Measurements from ENCODE around the gene ZMAT2.
"Not testable (repeated sequence)": the region's sequence is repeated elsewhere in the genome, so short reads cannot be mapped to it uniquely, and the experiment has no call there.

ZMAT2 gene

DNA sequence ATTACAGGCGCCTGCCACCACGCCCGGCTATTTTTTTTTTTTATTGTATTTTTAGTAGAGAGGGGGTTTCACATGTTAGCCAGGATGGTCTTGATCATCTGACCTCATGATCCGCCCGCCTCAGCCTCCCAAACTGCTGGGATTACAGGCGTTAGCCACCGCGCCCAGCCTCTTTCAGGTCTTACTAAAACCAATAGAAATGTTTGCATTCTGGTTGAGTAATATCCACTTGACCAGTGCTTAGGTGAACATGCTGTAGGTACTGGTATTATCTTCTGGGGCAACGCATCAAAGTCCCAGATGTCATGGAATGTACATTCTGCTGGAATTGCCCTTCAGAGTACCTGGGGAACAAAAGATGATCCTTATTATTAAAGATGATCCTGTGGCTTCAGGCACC lies 8.5 kb downstream of the ZMAT2 start:
- not testable (repeated sequence) for DNase-seq (ENCODE audit: low read depth)

DNA sequence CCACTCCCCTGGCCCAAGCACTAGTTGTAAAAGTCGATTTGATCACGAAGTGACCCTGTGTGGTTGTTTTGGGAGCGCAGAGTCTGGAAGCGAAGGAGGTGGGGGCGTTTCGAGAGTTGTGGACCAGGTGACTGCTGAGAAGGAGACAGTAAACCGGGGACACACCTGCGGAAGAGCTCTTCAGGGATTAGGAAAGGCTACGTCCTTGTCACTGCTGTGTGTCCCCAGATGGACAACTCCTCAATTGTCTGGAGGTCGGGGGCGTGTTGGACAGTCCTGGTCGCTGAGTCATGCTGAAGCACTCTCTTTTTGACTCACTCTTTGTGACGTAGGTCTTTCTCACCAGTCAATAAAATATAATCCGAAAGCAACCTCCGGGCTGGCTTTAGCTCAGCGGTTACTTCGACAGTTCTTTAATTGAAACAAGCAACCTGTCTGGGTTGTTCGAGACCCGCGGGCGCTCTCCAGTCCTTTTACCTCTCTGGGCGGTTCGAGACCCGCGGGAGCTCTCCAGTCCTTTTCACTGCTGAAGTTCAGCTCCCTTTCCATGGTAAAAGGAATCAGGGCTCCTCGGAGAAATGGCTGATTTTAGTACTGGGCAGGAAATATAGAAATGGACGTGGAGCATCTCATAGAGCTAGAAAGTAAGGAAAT lies 10.8 kb downstream of the ZMAT2 start:
- DNase-seq (ENCODE audit: low read depth) = peak; percentile 87

DNA sequence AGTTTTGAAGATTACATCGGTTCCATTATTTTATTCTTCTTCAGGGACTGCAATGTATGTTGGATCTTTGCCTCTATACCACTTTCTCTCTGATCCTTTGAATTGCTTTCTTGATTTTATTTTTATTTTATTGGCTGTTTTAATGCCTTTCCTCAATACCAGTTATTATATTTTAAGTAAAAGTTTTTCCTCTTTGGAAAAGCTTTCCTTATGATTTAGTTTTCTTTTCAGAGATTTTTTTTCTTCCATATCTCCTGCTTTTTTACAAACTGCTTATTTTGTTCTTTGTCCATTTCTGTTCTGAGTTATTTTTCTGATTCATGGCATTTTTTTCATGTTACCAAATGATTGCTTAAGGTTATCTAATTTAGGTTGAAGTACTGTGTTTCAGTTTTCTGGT lies 11.5 kb downstream of the ZMAT2 start:
- DNase-seq (ENCODE audit: low read depth) = no peak

DNA sequence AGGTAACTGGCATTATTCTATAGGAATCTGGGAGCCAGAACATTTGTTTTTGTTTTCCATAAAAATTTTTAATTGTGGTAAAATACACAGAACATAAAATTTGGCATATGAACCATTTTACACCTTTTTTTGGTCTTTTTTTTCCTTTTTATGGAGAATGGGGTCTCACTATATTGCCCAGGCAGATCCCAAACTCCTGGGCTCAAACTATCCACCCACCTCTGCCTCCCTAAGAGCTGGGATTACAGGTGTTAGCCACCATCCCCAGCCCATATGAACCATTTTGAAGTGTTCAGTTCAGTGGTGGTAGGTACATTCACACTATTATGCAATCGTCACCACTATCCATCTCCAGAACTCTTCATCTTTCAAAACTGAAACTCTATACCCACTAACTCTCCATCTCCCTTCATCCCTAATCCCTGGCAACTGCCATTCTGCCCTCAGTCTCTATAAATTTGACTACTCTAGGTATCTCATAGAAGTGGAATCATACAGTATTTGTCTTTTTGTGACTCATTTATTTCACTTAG lies 13.4 kb downstream of the ZMAT2 start:
- DNase-seq (ENCODE audit: low read depth) = no peak

DNA sequence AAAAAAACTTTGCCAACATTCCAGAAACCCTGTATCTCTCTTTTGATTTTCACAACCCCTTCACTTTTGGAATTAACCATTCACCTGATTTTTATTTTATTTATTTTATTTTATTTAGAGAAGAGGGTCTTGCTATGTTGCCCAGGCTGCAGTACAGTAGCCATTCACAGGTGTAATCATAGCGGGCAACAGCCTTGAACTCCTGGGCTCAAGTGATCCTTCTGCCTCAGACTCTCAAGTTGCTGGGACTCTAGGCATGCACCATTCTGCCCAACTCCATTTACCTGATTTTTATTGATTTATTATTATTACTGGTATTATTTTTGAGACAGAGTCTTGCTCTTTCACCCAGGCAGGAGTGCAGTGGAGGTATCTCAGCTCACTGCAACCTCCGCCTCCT lies 16.0 kb downstream of the ZMAT2 start:
- DNase-seq (ENCODE audit: low read depth) = not testable (repeated sequence)

DNA sequence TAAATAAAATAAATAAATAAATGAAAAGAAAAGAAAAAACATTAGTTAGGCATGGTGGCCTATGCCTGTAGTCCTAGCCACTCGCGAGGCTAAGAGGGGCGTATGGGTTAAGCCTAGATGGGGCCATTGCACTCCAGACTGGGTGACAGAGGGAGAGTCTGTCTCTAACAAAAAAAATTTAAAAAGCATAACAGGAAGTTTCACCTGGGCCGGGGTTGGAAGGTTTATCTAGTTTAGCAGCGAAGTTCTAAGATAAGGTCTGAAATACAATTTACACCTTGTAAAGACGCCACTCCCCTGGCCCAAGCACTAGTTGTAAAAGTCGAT lies 18.0 kb downstream of the ZMAT2 start:
- DNase-seq (ENCODE audit: low read depth) = no peak

DNA sequence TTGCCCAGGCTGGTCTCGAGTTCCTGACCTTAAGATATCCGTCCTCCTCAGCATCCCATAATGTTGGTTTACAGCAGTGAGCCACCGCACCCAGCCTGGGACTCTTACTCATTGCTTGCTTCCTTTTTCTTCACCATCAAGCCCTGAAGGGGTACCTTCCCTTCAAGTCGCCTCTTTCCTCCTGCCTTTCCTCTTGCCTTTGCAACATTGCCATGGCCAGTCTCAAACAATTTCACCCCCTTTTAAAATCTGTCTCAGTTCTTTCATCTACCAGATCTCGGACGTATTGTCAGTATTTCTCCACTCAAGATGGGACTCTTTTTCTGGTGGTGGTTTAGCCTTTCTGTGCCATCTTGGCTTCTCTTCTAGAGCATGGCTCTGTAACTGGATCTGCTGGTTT lies 20.5 kb downstream of the ZMAT2 start:
- not testable (repeated sequence) for DNase-seq (ENCODE audit: low read depth)

DNA sequence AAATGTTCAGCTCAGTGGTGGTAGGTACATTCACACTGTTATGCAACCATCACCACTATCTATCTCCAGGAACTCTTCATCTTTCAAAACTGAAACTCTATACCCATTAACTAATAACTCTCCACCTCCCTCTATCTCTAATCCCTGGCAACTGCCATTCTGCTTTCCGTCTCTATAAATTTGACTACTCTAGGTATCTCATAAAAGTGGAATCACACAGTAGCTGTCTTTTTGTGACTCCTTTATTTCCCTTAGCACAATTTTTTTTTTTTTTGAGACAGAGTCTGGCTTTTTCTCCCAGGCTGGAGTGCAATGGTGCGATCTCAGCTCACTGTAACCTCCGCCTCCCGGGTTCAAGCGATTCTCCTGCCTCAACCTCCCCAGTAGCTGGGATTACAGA lies 21.1 kb downstream of the ZMAT2 start:
- DNase-seq (ENCODE audit: low read depth) = not testable (repeated sequence)

DNA sequence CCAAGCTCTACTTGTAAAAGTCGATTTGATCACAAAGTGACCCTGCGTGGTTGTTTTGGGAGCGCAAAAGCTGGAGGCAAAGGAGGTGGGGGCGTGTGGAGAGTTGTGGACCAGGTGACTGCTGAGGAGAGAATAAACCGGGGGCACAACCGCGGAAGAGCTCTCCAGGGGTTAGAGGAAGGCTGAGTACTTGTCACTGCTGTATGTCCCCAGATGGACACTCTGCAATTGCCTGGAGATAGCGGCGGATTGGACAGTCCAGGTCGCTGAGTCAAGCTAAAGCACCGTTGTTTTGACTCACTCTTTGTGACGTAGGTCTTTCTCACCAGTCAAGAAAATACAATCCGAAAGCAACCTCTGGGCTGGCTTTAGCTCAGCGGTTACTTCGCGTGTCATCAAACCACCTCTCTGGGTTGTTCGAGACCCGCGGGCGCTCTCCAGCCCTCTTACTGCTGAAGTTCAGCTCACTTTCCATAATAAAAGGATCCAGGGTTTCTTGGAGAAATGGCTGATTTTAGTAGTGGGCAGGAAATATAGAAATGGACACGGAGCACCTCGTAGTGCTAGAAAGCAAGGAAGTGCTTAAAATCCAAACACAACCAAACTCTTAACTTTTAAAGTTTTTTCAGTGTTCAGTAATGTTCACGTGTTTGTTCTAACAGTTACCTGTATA lies 25.7 kb downstream of the ZMAT2 start:
- DNase-seq (ENCODE audit: low read depth) = peak; percentile 49

DNA sequence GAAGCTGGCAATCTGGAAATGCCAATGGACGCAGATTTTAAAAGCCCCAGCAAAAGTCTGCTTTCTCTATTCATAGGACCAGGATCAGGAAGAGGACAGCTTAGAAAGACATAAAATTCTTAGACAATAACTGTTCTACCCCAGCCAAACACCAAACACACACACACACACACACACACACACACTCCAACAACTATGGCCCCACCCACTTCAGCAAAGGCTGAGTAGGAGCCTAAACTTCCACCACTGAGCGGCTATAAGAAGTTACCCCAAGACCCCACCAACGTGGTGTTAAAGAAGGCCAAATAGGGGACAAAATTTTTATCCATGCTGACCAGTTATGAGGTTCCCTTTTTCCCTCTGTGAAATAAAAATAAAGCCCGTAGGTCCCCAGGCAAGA lies 32.9 kb downstream of the ZMAT2 start:
- DNase-seq (ENCODE audit: low read depth) = no peak

DNA sequence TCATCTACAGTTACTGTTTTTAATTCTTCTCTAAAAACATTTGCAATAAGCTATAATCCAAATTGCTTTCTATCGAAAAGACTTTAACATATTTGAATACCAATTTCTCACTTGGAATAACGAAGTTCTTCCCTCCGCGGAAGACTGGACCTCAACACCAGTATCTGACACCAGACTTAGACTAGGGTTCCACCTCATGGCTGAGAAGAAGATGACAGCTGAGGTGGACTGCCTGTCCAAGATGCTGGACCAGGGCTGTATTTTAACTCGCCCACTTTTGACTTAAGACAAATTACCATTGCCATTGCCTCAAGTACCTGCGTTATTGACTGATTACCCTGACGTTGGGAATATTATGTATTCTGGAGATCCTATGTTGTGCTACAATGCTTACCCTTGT lies 34.1 kb downstream of the ZMAT2 start:
- no peak for DNase-seq (ENCODE audit: low read depth)

DNA sequence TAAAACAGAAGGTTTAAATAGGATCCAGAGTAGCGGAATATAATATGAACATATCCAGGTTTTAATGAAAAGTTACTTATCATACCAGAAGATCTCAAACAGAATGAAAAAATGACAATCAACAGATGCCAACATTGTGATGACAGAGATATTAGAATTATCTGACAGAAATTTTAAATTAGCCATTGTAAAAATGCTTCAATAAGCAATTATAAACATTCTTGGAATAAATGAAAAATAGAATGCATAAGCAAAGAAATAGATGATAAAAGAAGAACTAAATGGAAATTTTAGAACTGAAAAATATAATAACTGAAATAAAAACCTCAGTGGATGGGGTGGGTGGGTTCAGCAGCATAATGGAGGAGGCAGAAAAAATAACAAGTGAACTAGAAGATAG lies 37.2 kb downstream of the ZMAT2 start:
- no peak for DNase-seq (ENCODE audit: low read depth)

DNA sequence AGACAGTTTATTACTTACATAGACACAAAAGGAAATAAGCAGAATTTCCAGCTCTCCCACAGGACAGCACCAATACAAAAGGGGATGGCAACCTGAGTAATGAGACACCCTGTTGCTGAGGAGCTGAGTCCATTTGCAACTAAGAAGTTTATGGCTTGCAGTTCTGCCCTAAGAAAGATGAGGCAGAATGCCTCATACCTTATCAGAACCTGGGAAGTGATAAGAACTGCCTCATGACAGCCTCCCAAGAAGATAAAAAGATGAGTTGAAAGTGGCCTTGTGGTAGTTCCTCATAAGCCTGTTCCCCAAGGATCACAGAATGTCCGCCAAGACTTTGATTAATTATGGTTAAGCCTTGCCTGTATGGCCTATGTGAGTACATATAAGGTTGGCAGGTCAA lies 41.7 kb downstream of the ZMAT2 start:
- no peak for DNase-seq (ENCODE audit: low read depth)

DNA sequence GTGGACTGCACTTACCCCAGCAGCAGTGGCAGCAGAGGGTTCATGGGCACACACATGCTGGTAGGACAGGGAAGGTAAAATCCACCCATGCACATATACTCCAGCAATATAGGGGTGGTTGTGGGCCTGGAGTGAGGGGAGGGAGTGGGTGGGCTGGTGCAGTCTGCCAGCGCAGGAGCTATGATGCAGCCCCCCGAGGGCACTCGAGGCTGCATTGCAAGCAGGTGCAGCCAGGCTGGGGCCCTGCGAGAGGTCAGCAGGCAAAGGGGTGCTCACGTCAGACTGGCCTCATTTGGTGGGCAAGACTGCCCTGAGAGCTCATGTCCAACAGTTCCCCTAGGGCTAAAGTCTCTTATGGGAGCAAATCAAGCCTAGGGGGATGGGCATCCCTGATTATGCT lies 53.3 kb downstream of the ZMAT2 start:
- DNase-seq (ENCODE audit: low read depth) = no peak

Measured in HS-27A (cell line).